Measurements from ENCODE around the gene NBPF11. TPM values are rescaled to one million over a fixed set of nuclear protein-coding genes. Genes with fewer than 3 reads are reported as not detected.

NBPF11 gene
- total RNA-seq, 1 donor from 2014 or later, result 13.6 TPM

DNA sequence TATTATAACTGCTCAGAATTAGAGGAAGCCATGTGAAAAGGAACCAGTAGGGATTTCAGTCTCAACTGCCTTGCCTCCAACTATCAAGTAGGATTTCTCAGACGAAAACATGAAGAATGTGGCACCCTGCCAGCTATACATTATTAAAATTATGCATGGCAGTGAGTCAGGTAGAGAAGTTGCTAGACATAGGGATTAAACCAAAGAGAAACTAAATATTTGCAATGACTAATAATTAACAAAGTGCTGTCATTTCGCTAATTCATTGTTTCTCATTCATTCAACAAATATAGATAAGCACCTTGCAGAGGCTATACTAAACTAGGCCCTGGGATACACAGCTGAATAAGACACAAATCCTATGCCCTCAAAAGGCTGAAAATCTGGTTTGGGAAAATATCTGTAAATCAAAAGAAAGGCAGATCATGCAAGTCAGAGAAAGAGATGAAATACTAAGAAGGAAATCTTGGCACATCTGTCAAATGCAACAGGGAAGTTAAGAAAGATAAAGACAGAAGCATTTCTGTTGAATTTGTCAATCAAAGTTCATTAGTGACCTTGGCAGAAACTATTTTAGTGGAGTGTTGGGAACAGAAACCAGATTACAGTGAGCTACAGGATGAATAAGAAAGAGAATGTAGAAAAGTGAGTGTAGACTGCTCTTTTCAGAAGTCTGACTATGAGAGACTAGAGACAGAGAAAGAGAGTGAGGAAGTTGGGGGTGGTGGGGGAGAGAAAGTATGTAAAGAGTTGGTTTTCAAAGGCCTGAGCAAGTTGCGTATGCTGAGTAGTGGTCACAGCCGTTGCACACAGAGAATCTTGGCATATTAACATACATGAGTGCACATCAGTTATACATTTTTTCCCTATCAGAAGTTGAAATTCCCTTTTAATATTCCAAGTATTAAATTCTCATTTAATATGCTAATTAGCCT is 14.7 kb upstream of the NBPF11 start:
- no peaks in the 10 kb centered on the region for H3K9me3 Mint-ChIP-seq (ENCODE audit: unreplicated experiment)
- no peak overlapping the region for H3K4me3 Mint-ChIP-seq (ENCODE audit: unreplicated experiment)
- DNase-seq (ENCODE audit: extremely low spot score, unreplicated experiment), result no peak
- no peak overlapping the region for H3K27ac Mint-ChIP-seq (ENCODE audit: unreplicated experiment)
- H3K27me3 Mint-ChIP-seq (ENCODE audit: unreplicated experiment), result peaks cover 30% of the 10 kb centered on the region
- TF ChIP-seq, protein P1, sequence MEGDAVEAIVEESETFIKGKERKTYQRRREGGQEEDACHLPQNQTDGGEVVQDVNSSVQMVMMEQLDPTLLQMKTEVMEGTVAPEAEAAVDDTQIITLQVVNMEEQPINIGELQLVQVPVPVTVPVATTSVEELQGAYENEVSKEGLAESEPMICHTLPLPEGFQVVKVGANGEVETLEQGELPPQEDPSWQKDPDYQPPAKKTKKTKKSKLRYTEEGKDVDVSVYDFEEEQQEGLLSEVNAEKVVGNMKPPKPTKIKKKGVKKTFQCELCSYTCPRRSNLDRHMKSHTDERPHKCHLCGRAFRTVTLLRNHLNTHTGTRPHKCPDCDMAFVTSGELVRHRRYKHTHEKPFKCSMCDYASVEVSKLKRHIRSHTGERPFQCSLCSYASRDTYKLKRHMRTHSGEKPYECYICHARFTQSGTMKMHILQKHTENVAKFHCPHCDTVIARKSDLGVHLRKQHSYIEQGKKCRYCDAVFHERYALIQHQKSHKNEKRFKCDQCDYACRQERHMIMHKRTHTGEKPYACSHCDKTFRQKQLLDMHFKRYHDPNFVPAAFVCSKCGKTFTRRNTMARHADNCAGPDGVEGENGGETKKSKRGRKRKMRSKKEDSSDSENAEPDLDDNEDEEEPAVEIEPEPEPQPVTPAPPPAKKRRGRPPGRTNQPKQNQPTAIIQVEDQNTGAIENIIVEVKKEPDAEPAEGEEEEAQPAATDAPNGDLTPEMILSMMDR (IDR thresholded peaks at IDR 0.05), result no peak
- no peaks in the 10 kb centered on the region for H3K36me3 Mint-ChIP-seq (ENCODE audit: unreplicated experiment)
- no peaks in the 10 kb centered on the region for H3K4me1 Mint-ChIP-seq (ENCODE audit: unreplicated experiment)

DNA sequence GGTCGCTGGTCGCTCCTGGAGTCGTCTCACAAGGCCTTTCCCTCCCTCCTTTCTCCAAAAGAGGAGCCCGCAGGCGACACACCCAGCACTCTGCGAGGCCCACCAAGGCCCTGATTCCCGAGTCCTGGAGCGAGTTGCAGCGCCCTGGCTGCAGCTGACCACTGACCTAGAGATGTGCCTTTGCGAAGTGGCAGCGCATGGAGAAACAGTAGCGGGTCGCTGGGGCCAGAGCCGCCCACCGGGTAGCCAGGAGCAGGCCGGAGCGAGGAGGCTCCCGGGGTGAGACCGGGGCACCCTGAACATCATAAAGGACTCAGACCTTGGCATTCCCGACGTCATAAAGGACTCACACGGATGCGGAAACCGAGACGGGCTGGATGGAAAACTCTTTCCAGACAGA is 10.3 kb upstream of the NBPF11 start:
- H3K9me3 Mint-ChIP-seq (ENCODE audit: unreplicated experiment), result no peaks in the 10 kb centered on the region
- DNase-seq (ENCODE audit: extremely low spot score, unreplicated experiment), result no peak
- TF ChIP-seq, protein P1 (IDR thresholded peaks at IDR 0.05), result no peak
- H3K4me3 Mint-ChIP-seq (ENCODE audit: unreplicated experiment), result no peak overlapping the region
- H3K4me1 Mint-ChIP-seq (ENCODE audit: unreplicated experiment), result no peaks in the 10 kb centered on the region
- H3K36me3 Mint-ChIP-seq (ENCODE audit: unreplicated experiment), result no peaks in the 10 kb centered on the region
- peaks cover 41% of the 10 kb centered on the region for H3K27me3 Mint-ChIP-seq (ENCODE audit: unreplicated experiment)
- H3K27ac Mint-ChIP-seq (ENCODE audit: unreplicated experiment), result no peak overlapping the region

DNA sequence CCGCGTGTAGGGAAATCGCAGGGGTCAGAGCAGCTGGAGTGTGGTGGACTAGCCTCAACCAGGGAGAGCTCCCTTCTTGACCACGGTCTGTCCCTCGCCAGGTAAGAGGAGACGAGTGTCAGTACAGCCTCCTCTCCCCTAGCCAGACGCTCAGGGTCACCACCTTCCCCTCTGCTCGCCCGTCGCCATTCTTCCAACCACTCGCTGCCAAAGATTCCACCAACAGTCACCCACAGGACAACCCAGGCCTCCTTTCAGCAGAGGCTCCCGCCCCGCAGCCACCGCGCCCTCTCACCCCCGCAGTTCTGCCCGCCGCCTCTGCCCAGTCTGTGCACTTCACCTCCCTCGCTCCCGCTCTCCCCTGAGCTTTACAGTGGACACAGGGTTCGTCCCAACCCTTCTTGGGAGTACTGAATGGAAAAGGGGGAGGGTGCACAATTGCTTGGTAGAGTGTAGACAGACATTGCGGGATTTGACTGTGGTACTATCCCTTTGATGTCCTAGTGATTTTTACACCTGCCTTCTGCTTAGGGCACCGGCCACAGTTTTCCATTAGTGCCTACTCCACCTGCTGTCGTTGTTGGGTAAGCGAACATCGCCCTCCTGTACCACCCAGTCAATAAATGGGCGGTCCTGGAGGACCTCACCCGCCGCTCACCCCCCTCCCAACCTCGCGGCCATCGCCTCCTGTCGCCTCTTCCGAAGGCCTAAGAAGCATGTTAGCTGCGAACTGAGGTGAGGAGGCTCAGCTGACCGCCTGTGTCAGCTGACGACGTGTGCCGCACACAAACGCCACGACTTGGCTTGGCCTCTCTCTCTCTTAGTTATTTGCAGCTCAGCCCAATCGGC is 9.2 kb upstream of the NBPF11 start:
- Mint-ChIP-seq H3K4me1 (ENCODE audit: unreplicated experiment) (no peaks in the 10 kb centered on the region), H3K36me3 (ENCODE audit: unreplicated experiment) (no peaks in the 10 kb centered on the region), H3K4me3 (ENCODE audit: unreplicated experiment) (no peak overlapping the region), H3K27ac (ENCODE audit: unreplicated experiment) (no peak overlapping the region), H3K27me3 (ENCODE audit: unreplicated experiment) (peaks cover 33% of the 10 kb centered on the region), H3K9me3 (ENCODE audit: unreplicated experiment) (no peaks in the 10 kb centered on the region)
- DNase-seq (ENCODE audit: extremely low spot score, unreplicated experiment), result no peak
- TF ChIP-seq, protein P1 (IDR thresholded peaks at IDR 0.05), result no peak

DNA sequence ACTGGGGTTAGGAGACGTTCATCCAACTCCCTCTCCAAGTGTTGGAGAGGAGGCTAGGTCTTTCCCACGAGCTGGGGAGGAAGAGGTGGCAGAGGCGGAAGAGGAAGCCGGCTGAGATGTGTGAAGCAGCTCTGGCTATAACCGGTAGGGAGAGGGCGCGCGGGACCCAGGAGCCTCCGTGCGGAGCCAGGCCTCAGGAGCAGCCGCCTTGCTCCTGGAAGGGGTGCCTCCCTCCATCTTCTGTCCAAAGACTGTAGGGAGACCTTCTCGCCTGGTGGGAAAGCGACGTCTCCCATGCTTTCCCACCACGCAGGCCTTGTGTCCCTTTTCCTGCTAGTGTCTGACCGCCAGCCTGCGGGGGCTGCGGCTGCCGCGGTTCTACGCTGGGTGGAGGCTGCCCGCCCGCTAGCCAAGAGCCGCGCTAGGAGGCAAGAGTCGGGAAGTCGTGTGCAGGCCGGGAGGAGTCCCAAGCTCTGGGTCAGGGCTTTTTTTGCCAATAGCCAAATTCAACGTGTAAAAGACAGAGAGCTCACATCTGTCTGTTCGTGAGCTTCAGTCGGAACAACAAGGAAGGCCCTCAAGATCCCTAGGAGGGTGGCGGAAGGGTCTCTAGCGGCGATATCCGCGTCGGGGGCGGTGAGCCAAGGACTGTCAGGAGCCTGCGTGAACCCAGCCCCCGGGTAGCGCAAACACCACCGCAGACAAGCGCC is 8.4 kb upstream of the NBPF11 start:
- TF ChIP-seq, protein P1 (IDR thresholded peaks at IDR 0.05), result no peak
- Mint-ChIP-seq H3K36me3 (ENCODE audit: unreplicated experiment) (no peaks in the 10 kb centered on the region), H3K4me1 (ENCODE audit: unreplicated experiment) (no peaks in the 10 kb centered on the region), H3K4me3 (ENCODE audit: unreplicated experiment) (no peak overlapping the region), H3K27me3 (ENCODE audit: unreplicated experiment) (peaks cover 30% of the 10 kb centered on the region), H3K27ac (ENCODE audit: unreplicated experiment) (no peak overlapping the region), H3K9me3 (ENCODE audit: unreplicated experiment) (no peaks in the 10 kb centered on the region)
- DNase-seq (ENCODE audit: extremely low spot score, unreplicated experiment), result no peak
